ENCODE measurements around the gene DPM1. TPM values are rescaled to one million over a fixed set of nuclear protein-coding genes. Genes with fewer than 3 reads are reported as not detected.

Gene DPM1
- total RNA-seq, 1 donor from 2014 or later, result 30.2 TPM

DNA sequence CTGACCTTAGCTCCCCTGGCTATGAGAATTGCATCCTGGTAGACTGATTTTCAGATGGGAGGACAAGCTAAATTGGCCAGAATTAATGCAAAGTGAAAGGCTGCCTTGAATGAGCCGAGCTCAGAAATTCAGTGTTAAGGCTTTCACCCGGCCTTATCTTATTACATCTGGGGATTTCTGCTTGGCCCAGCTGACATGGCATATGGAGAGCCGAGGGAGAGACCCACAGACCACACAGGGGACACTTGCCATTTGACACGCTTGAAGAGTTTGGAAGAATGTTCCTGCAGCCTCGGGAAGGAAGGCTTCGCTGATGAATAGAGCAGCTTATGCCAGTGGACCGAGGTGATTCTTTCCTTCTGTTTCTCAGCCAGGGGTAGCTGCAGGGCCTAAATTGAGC lies 9.3 kb upstream of the DPM1 start:
- no peak overlapping the region for H3K4me3 ChIP-seq
- TF ChIP-seq, protein P1, sequence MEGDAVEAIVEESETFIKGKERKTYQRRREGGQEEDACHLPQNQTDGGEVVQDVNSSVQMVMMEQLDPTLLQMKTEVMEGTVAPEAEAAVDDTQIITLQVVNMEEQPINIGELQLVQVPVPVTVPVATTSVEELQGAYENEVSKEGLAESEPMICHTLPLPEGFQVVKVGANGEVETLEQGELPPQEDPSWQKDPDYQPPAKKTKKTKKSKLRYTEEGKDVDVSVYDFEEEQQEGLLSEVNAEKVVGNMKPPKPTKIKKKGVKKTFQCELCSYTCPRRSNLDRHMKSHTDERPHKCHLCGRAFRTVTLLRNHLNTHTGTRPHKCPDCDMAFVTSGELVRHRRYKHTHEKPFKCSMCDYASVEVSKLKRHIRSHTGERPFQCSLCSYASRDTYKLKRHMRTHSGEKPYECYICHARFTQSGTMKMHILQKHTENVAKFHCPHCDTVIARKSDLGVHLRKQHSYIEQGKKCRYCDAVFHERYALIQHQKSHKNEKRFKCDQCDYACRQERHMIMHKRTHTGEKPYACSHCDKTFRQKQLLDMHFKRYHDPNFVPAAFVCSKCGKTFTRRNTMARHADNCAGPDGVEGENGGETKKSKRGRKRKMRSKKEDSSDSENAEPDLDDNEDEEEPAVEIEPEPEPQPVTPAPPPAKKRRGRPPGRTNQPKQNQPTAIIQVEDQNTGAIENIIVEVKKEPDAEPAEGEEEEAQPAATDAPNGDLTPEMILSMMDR (IDR thresholded peaks at IDR 0.05), result no peak
- no peaks in the 10 kb centered on the region for H3K36me3 ChIP-seq
- intact Hi-C loops (cut with DNase I), result no loop called here
- H3K4me1 ChIP-seq, result no peaks in the 10 kb centered on the region
- no peak for ATAC-seq
- no peaks in the 10 kb centered on the region for H3K27me3 ChIP-seq
- H3K27ac ChIP-seq, result no peak overlapping the region
- no peaks in the 10 kb centered on the region for H3K9me3 ChIP-seq
- no peak for DNase-seq

DNA sequence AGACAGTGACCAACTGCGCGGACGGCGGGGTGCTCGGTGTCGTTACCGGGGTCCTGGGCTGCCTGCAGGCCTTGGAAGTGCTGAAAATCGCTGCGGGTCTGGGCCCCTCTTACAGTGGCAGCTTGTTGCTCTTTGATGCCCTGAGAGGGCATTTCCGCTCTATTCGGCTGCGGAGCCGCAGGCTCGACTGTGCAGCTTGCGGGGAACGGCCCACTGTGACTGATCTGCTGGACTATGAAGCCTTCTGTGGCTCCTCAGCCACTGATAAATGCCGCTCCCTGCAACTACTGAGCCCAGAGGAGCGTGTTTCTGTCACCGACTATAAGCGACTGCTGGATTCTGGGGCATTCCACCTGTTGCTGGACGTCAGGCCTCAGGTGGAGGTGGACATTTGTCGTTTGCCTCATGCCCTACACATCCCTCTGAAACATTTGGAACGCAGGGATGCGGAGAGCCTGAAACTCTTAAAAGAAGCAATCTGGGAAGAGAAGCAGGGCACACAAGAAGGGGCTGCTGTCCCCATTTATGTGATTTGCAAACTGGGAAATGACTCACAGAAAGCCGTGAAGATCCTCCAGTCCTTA lies 1.3 kb upstream of the DPM1 start:
- H3K27ac ChIP-seq, result peak overlapping the region; percentile 97
- no peak for DNase-seq
- peaks cover 4% of the 10 kb centered on the region for H3K36me3 ChIP-seq
- peak overlapping the region; percentile 77 for H3K4me3 ChIP-seq
- no peaks in the 10 kb centered on the region for H3K27me3 ChIP-seq
- TF ChIP-seq, protein P1 (IDR thresholded peaks at IDR 0.05), result no peak
- intact Hi-C loops (cut with DNase I), result no loop called here
- ATAC-seq, result no peak
- H3K4me1 ChIP-seq, result peaks cover 32% of the 10 kb centered on the region
- H3K9me3 ChIP-seq, result no peaks in the 10 kb centered on the region

DNA sequence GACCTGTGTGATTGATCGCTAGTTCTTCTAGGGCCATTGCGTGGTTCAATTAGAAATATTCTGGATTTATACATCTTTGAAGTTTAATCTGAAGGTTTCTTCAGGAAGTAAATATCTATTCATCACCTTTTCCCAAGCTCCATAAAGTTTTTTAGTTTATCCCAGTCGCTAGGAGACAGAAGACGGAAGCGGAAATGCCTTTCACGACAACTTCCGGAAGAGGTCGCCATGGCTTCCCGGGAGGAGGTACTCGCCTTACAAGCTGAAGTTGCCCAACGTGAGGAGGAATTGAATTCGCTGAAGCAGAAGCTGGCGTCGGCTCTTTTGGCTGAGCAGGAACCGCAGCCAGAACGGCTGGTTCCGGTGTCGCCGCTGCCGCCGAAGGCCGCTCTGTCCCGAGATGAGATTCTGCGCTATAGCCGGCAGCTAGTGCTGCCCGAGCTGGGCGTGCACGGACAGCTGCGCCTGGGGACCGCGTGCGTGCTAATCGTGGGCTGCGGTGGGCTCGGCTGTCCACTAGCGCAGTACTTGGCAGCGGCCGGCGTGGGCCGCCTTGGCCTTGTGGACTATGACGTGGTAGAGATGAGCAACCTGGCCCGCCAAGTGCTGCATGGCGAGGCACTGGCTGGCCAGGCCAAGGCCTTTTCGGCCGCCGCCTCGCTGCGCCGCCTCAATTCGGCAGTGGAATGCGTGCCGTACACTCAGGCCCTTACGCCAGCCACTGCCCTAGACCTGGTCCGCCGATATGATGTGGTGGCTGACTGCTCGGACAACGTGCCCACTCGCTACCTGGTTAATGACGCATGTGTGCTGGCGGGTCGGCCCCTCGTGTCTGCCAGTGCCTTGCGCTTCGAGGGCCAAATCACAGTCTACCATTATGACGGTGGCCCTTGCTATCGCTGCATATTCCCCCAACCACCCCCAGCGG lies 547 bp upstream of the DPM1 start, which contains the start of gene MOCS3:
TSS of gene MOCS3 (plus strand) at position 204 of the 928 bp plus-strand sequence. CDS start at position 229, 25 bp downstream.
- peak; percentile 89 for ATAC-seq
- peak within 1 kb of the TSS; percentile 97 for H3K27ac ChIP-seq
- peaks cover 12% of the 10 kb centered on the region for H3K36me3 ChIP-seq
- peaks cover 32% of the 10 kb centered on the region for H3K4me1 ChIP-seq
- intact Hi-C loops (cut with DNase I), result no loop called here
- TF ChIP-seq, protein P1 (IDR thresholded peaks at IDR 0.05), result peak; percentile 13
- peak within 1 kb of the TSS; percentile 77 for H3K4me3 ChIP-seq
- no peaks in the 10 kb centered on the region for H3K9me3 ChIP-seq
- H3K27me3 ChIP-seq, result no peaks in the 10 kb centered on the region
- DNase-seq, result peak; percentile 85

DNA sequence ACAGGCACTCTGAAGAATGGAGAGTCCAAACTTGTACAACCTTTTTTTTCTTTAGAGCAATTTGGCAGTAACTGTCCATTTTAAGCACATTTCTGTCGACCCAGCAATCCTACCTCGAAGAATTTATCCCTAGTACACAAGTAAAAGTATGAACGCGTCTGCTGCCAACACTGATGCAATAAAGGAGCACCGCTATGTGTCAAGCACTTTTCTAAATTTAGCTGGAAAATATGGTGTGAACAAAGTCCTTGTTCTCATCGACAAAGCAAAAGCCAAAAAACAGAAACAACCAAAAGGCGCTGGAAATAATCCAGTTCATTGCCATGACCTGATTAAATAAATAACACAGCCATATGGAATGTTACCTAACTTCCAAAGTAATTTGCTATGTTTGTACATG lies 1.1 kb downstream of the DPM1 start:
- peaks cover 32% of the 10 kb centered on the region for H3K4me1 ChIP-seq
- peak overlapping the region; percentile 97 for H3K27ac ChIP-seq
- H3K4me3 ChIP-seq, result peak overlapping the region; percentile 77
- no peak for DNase-seq
- ATAC-seq, result no peak
- H3K36me3 ChIP-seq, result peaks cover 27% of the 10 kb centered on the region
- intact Hi-C loops (cut with DNase I), result no loop called here
- H3K9me3 ChIP-seq, result no peaks in the 10 kb centered on the region
- H3K27me3 ChIP-seq, result no peaks in the 10 kb centered on the region
- TF ChIP-seq, protein P1 (IDR thresholded peaks at IDR 0.05), result no peak

DNA sequence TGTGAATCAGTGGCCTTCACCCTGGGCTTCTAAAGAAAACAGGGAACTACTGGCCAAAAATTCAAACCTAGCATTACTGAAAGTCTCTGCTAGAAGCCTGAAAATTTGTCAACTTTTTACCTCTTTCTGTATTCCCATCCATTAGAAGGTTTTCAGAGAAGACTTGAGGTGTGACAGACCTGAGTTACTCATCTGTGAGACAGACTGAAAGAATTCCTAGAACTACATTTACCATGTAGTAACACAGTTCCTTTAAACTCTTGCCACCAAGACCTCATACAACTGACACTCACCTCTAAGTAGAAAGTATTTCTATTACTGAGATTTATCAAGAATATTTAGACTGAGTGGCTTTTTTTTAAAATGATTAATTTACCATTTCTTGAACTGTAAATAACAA lies 4.5 kb downstream of the DPM1 start:
- DNase-seq, result no peak
- H3K9me3 ChIP-seq, result no peaks in the 10 kb centered on the region
- H3K27ac ChIP-seq, result no peak overlapping the region
- peaks cover 61% of the 10 kb centered on the region for H3K36me3 ChIP-seq
- H3K4me3 ChIP-seq, result no peak overlapping the region
- intact Hi-C loops (cut with DNase I), result no loop called here
- no peaks in the 10 kb centered on the region for H3K27me3 ChIP-seq
- no peak for ATAC-seq
- TF ChIP-seq, protein P1 (IDR thresholded peaks at IDR 0.05), result no peak
- H3K4me1 ChIP-seq, result peaks cover 14% of the 10 kb centered on the region

Measured in upper lobe of right lung (tissue), 1 donor.